ENCODE measurements around the gene FYN. TPM values are rescaled to one million over a fixed set of nuclear protein-coding genes. Genes with fewer than 3 reads are reported as not detected.

FYN gene
- total RNA-seq, 1 donor from 2014 or later: 130 TPM

DNA sequence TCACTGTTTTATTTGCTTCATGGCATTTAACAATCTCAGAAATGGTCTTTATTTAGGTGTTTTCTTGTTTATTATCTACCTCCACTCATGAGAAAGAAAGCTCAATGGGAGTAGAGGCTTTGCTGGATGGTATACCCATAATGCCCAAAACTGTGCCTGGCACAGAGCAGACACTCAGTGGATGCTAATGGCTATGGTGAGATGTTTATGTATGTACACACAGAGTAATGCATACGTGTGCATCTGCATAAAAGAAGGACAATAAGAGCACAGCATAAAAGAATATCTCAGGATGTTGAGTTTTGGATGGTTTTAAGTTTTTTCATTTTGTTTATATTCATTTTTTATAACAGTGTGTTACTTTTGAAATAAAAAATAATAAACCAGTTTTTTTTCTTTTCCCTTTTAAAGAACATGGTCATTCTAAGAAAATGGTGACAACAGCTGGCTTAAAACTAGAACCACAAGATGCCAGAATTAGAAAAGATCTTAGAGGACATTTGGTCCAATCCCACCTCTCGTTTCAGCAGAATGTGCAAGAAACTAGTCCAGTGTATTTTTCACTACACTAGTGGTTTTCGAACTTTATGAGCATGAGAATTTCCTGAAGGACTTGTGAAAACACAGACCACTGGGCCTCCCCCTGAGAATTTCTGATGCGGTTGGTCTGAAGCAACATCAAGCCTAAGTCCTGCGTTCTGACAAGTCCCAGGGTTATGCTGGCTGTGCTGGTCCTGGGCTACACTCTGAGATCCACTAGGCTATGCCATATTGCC is 131.9 kb downstream of the FYN start:
- no peak for DNase-seq (ENCODE audit: extremely low spot score in 2 of 2)
- intact Hi-C loops (cut with DNase I): no loop called here
- H3K27me3 ChIP-seq: no peaks in the 10 kb centered on the region
- H3K36me3 ChIP-seq: no peaks in the 10 kb centered on the region
- peaks cover 52% of the 10 kb centered on the region for H3K4me1 ChIP-seq
- H3K9me3 ChIP-seq: no peaks in the 10 kb centered on the region
- no peak overlapping the region for H3K4me3 ChIP-seq
- H3K27ac ChIP-seq: no peak overlapping the region
- TF ChIP-seq, protein P1, sequence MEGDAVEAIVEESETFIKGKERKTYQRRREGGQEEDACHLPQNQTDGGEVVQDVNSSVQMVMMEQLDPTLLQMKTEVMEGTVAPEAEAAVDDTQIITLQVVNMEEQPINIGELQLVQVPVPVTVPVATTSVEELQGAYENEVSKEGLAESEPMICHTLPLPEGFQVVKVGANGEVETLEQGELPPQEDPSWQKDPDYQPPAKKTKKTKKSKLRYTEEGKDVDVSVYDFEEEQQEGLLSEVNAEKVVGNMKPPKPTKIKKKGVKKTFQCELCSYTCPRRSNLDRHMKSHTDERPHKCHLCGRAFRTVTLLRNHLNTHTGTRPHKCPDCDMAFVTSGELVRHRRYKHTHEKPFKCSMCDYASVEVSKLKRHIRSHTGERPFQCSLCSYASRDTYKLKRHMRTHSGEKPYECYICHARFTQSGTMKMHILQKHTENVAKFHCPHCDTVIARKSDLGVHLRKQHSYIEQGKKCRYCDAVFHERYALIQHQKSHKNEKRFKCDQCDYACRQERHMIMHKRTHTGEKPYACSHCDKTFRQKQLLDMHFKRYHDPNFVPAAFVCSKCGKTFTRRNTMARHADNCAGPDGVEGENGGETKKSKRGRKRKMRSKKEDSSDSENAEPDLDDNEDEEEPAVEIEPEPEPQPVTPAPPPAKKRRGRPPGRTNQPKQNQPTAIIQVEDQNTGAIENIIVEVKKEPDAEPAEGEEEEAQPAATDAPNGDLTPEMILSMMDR (IDR thresholded peaks at IDR 0.05): no peak
- TF ChIP-seq POLR2AphosphoS5 (IDR thresholded peaks at IDR 0.05; ENCODE audit: insufficient read depth in 1 of 2, low read depth in 1 of 2): no peak
- no peak for TF ChIP-seq POLR2A (IDR thresholded peaks at IDR 0.05)

DNA sequence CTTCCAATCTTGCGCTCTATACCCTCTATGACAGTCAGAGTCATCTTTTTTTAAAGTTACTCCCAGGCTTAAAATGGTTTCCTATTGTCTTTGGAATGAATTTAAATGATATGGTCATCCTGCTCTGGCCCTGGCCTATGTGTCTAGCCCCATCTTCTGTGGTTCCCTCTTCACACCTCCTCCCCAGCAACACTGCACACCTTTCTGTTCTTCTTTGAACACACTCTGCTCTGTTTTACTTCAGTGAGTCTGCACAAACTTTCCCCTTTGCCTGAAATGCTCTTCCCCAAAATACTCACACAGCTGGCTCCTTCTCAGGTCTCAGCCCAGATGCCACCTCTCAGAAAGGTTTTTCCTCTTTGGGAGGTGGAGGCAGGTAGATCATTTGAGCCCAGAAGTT is 132.7 kb downstream of the FYN start:
- Histone ChIP-seq H3K27me3 (no peaks in the 10 kb centered on the region), H3K4me3 (no peak overlapping the region), H3K9me3 (no peaks in the 10 kb centered on the region), H3K36me3 (no peaks in the 10 kb centered on the region), H3K27ac (no peak overlapping the region), H3K4me1 (peaks cover 50% of the 10 kb centered on the region)
- TF ChIP-seq POLR2A (IDR thresholded peaks at IDR 0.05): no peak
- TF ChIP-seq, protein P1 (IDR thresholded peaks at IDR 0.05): no peak
- DNase-seq (ENCODE audit: extremely low spot score in 2 of 2): no peak
- intact Hi-C loops (cut with DNase I): no loop called here

DNA sequence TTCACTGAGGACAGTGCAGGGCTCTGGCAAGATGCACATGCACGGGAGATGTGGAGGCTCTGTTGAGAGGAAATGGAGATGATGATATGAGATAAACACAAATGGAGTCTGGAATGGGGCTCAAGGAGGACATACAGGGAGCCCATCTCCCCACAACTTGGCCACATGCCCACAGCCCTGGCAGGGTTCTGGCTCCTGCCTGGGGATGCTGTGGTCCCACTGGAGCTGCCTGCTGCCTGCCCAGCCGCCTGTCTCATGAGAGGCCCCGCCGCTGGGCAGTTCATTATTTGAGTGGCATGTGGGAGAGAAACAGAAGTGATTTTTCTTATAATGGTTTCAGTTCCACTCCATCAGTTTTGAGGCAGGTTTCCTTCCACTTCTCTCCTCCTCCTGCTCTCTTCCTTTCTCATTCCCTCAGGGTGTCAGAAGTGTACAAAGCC is 134.0 kb downstream of the FYN start:
- Histone ChIP-seq H3K9me3 (no peaks in the 10 kb centered on the region), H3K36me3 (no peaks in the 10 kb centered on the region), H3K4me3 (no peak overlapping the region), H3K27ac (no peak overlapping the region), H3K27me3 (no peaks in the 10 kb centered on the region), H3K4me1 (peaks cover 47% of the 10 kb centered on the region)
- DNase-seq (ENCODE audit: extremely low spot score in 2 of 2): no peak
- TF ChIP-seq, protein P1 (IDR thresholded peaks at IDR 0.05): no peak
- intact Hi-C loops (cut with DNase I): no loop called here

DNA sequence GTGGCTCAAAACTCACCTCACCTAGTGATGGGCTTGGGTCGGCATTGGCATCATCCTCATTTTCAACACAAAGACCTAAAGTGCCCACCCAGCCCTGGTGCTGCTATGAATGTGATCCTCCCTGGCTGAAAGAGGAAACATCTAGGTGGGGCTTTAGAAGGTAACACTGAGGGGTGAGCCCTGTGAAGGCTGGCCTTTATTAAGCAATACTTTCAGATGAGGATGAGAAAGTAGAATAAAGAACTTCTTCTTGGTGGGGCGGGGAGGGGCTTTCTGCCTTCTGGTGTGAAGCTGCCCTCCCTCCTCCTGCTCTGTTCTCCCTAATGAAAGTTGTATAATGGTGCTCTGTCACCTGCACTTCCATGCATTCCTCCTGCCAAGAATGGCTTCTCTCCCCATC is 134.6 kb downstream of the FYN start:
- Histone ChIP-seq H3K9me3 (no peaks in the 10 kb centered on the region), H3K4me1 (peaks cover 41% of the 10 kb centered on the region), H3K36me3 (no peaks in the 10 kb centered on the region), H3K4me3 (no peak overlapping the region), H3K27me3 (no peaks in the 10 kb centered on the region), H3K27ac (no peak overlapping the region)
- no peak for DNase-seq (ENCODE audit: extremely low spot score in 2 of 2)
- intact Hi-C loops (cut with DNase I): no loop called here
- no peak for TF ChIP-seq POLR2AphosphoS5 (IDR thresholded peaks at IDR 0.05; ENCODE audit: insufficient read depth in 1 of 2, low read depth in 1 of 2)

DNA sequence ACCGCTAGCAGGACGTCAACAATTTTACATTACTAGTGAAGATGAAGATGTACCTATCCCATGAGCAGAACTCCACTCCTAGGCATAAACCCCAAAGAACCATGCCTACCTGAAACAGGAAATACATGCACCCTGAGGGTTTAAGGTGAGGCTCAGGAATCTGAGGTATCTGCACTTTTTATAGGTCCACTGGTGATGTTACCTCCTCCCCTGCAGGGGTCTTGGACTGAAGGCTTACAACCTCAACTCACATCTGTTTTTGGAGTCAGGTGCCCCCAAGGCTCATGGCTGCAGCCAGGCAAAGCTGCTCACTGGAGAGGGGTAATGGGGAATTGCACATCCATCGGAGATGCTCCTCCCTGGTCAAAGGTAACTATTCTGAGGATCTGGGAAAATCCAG is 135.1 kb downstream of the FYN start:
- intact Hi-C loops (cut with DNase I): no loop called here
- Histone ChIP-seq H3K27ac (no peak overlapping the region), H3K4me3 (no peak overlapping the region), H3K27me3 (no peaks in the 10 kb centered on the region), H3K4me1 (peaks cover 36% of the 10 kb centered on the region), H3K36me3 (no peaks in the 10 kb centered on the region), H3K9me3 (no peaks in the 10 kb centered on the region)
- TF ChIP-seq POLR2AphosphoS5 (IDR thresholded peaks at IDR 0.05; ENCODE audit: insufficient read depth in 1 of 2, low read depth in 1 of 2): no peak
- DNase-seq (ENCODE audit: extremely low spot score in 2 of 2): no peak

DNA sequence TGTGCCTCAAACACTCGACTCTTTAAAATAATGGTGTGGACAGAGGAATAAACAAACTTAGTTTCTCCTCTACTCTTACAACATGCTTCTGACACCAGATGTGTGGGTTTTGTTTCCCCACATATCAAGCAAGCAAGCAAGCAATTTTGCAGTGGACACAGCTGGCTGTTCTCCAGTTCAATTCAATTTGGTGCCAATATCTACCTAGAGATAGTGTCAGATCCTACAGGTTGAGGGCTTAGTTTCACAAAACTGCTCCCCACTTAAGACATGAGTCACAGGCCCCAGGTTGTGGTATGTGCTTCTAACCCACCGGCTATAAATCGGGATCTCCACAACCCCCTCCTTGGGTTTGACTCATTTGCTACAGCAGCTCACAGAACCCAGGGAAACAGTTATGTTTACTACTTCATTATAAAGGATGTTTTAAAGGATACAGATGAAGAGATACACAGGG is 136.2 kb downstream of the FYN start:
- Histone ChIP-seq H3K27ac (no peak overlapping the region), H3K4me3 (no peak overlapping the region), H3K36me3 (no peaks in the 10 kb centered on the region), H3K4me1 (peaks cover 30% of the 10 kb centered on the region), H3K9me3 (no peaks in the 10 kb centered on the region), H3K27me3 (no peaks in the 10 kb centered on the region)
- no peak for DNase-seq (ENCODE audit: extremely low spot score in 2 of 2)
- TF ChIP-seq POLR2A (IDR thresholded peaks at IDR 0.05) (no peak), POLR2AphosphoS5 (IDR thresholded peaks at IDR 0.05; ENCODE audit: insufficient read depth in 1 of 2, low read depth in 1 of 2) (no peak)
- TF ChIP-seq, protein P1 (IDR thresholded peaks at IDR 0.05): no peak
- intact Hi-C loops (cut with DNase I): no loop called here

All from vagina (tissue), 2 donors.